H1 (cell line): ENCODE results near the gene TRAPPC11. TPM values are rescaled to one million over a fixed set of nuclear protein-coding genes. Genes with fewer than 3 reads are reported as not detected.

ENCODE experiments used
- GTF2F1 ChIP-seq: IDR thresholded peaks from 2 replicates; pipeline ENCODE4 v1.6.1; 2012; ENCODE audit warnings: low read depth, low read length, improper control_type of control experiment, borderline replicate concordance
- KDM1A ChIP-seq: fragments of 200-600, 300-600 bp; sonication (generic); IDR thresholded peaks from 2 replicates; pipeline ENCODE4 v1.7.1; 2016; ENCODE audit warnings: mild to moderate bottlenecking, low read length, borderline replicate concordance
- KDM5A ChIP-seq: fragments of 200-600 bp; IDR thresholded peaks from 2 replicates; pipeline ENCODE4 v1.7.1; 2012; ENCODE audit warnings: mild to moderate bottlenecking, low read length, inconsistent platforms, mixed read lengths
- MAFK ChIP-seq: IDR thresholded peaks from 2 replicates; pipeline ENCODE4 v1.6.1; 2012; ENCODE audit warnings: low read depth, mild to moderate bottlenecking, improper control_type of control experiment, low read length
- polyA plus RNA-seq, 7 experiments: library from polyadenylated mRNA; depleted of rRNA in 3 of 7; stranded (reverse) in 5 of 7; unstranded in 2 of 7; fragments of >200 nt in 5 of 7; fragments of 200-250 nt in 2 of 7; gene quantifications; 1 replicate in 5 of 7; 2 replicates in 1 of 7; 4 replicates in 1 of 7; pipeline versions ENCODE4 v1.2.1 to v1.2.3, GENCODE V29; 2011 to 2013; ENCODE audit warnings: missing spikeins in 2 of 7, mixed read lengths in 2 of 7
- total RNA-seq: library from RNA; stranded (reverse); fragmentation: NEBNext Ultra II Directional; extraction: Animal tissue kit (Norgen Biotek cat#: 25700); gene quantifications from 2 replicates; pipeline ENCODE4 v1.2.1, GENCODE V29; 2021

Gene TRAPPC11
- total and polyA plus RNA-seq, 2 of the 8 experiments (the other 6 are each of a cell fraction or from before 2014, with no cell fraction given), result 19.2 to 25.9 TPM

- TF ChIP-seq GTF2F1, result no peak
- no peak for TF ChIP-seq KDM5A
- no peak for TF ChIP-seq MAFK
- TF ChIP-seq KDM1A, result no peak
These were observed 598 bp upstream of the TRAPPC11 start (continued) for GRCh38 chr4:183658362-183659028.
